ENCODE measurements around the gene GCHFR.

DNA sequence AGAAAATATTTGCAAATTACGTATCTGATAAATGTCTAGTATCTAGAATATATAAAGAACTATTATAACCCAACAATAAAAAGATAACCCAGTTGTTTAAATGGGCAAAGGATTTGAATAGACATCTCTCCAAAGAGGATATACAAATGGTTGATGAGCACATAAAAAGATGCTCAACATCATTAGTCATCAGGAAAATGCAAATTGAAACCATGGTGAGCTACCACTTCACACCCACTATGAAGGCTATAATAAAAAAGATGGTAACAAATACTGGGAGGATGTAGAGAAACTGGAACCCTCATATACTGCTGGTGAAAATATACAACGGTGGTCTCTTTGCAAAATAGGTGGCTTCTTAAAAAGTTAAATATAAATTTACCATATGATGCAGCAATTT is 40.9 kb upstream of the GCHFR start:
- TF ChIP-seq POLR2AphosphoS5 (IDR thresholded peaks at IDR 0.05; ENCODE audit: borderline replicate concordance, low read depth, low read length) = no peak
- no peak for TF ChIP-seq EZH2 (IDR thresholded peaks at IDR 0.05)
- no peak for TF ChIP-seq FOXP2 (optimal IDR thresholded peaks at IDR 0.05; ENCODE audit: control extremely low read depth, extremely low read length, insufficient read depth)

Measured in SK-N-MC (cell line).